Activated CD4-positive, CD25-positive, alpha-beta regulatory T cell treated with anti-CD3 and anti-CD28 coated beads, Interleukin-2, amount 50 U/mL, for 72 hours (primary cell): ENCODE measurements around the gene P2RY13.

Source experiments
- DNase-seq: peaks from one replicate; pipeline ENCODE4 v3.0.0; 2021

Gene P2RY13

GRCh38 chr3:151319628-151320027, 9.7 kb downstream of the P2RY13 start:
- DNase-seq, result no peak

- no peak for DNase-seq
These were observed 10.4 kb downstream of the P2RY13 start for GRCh38 chr3:151318991-151319390.

- no peak for DNase-seq
These were observed 11.0 kb downstream of the P2RY13 start for GRCh38 chr3:151318313-151318712.

DNA sequence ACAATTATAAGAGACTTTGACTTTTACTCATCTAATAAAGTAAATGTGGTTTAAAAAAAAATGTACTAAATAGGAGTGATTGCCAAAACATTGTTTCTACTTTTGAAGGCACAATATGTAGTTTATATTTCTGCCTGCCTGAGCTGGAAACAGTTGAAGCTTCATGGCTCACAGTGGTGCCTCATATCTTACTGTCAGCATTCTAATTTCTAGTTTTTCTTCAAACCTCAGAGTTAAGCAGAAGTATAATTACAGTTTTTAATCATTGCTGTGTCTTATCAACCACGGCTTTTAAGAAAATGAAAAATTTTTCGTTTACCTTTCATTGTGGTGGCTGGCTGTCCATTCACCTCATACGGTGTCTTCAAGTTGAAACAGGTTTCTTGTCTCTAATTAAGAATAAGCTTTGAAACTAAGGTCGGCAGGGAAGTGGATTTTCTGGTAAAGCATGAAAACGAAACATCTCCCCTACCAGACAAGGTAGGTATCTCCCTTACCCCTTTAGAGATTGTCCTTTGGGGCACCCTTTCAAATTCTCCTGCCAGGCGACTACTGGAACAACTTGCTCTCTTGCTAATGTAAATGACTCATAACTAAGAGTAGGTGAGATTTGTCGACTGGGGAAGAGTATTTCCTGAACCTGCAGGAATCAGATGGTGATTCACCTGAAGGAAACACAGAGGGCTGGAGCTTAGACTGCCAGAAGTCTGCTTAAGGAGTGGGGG, 12.9 kb downstream of the P2RY13 start, which contains the start of gene GPR87:
Gene GPR87, minus strand, starts transcription at position 554 of the 725 bp plus-strand sequence. CDS start 16,720 bp downstream, outside the sequence.
- no peak for DNase-seq

DNA sequence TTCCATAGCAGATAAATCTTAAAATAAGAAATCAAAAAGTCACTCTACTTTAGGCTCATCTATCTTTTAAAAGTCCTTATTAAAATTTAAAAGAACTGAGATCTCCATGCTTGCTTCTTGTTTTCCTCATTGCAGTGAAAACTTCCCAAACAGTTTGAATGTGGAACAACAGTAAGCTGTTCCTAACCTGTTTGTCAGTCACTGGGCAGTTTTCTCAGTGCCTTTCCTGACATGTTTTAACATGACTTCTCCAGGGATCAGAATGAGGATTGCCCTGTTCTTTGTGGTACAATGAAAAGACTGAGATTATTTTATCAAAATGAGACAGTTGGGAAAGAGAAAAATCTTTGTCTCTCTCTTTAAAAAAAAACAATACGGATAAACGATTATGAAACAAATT, 13.5 kb downstream of the P2RY13 start:
- no peak for DNase-seq

GRCh38 chr3:151315136-151315535, 14.2 kb downstream of the P2RY13 start:
- no peak for DNase-seq

- DNase-seq, result no peak
These were observed 14.8 kb downstream of the P2RY13 start for GRCh38 chr3:151314593-151314992.

GRCh38 chr3:151314137-151314536, 15.2 kb downstream of the P2RY13 start:
- no peak for DNase-seq

- DNase-seq, result no peak
These were observed 16.4 kb downstream of the P2RY13 start for GRCh38 chr3:151312972-151313371.

DNA sequence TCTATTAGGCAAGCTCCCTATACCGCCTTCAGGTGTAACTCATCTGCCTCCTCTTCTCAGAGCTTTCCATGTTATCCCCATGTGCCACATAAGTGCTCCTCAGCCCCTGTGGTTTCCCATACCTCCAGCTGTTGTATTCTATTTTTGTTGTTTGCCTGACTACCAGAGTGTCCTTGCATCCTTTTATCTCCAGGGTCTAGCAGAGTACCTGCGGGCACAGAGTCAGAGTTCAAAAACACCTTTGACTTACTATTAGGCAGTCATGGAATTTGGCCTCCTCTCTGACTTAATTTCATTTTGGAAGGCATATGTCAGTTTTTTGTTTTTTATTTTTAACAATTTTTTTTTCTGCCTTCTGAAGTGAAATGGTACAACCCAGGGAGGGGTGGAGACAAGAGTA, 19.8 kb downstream of the P2RY13 start:
- no peak for DNase-seq

DNA sequence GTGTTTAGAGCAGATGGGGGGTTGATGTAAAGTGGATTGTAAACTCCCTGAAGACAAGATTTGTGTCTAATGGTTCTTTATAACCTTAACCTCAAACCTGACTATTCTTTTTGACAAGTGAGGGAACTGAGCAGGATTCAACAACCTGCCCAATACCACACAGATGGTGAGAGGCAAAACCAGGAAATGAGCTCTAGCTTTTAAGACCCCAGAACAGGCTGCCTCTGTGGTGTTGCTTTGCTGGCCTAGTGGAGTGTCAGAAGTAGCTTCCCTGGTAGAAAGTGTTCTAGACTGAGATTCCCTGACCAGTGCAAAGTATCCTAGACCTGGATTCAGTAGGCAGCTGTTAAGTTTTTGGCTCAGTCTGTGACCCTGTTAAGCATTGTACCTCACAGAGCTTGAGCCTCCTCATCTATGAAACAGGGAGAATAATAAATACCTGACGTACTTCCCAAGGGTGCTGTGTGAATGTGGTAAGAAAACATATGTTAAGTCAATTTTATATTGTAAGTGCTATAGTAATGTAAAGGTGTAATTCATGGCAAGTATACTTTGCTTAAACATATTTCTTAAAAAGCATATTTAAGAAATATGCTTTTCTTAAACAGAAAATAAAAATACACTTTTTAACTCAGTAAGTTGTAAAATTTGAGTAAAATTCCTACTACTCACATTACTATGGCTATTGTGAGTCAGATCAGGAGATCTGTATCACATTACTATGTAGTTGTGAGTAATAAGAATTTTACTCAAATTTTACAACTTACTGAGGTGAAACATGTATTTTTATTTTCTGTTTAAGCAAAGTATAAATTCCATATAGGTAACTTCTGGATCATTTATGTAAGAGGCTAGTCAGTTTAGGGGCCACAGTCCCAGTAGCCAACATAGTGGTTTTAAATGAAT, 21.5 kb downstream of the P2RY13 start:
- no peak for DNase-seq

DNA sequence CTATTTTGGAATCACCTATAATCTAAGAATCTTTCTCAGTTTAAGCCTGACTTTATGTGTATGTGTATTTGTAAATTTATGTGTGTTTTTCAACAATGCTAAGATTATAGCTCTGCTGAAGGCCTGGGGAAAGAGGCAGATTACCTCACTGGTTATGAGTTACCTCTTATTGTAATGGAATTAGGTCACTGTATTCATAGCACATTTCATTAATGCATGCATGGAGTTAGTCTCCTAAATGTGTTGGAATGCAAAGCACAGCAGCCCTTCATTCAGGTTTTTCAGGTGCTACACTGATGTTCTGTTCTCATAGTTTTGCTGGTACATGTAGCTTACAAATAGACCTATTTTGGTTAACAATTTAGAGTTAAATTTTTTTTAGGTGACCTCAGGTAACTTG, 22.2 kb downstream of the P2RY13 start:
- no peak for DNase-seq

- no peak for DNase-seq
These were observed 23.1 kb downstream of the P2RY13 start for GRCh38 chr3:151306168-151306810.

DNA sequence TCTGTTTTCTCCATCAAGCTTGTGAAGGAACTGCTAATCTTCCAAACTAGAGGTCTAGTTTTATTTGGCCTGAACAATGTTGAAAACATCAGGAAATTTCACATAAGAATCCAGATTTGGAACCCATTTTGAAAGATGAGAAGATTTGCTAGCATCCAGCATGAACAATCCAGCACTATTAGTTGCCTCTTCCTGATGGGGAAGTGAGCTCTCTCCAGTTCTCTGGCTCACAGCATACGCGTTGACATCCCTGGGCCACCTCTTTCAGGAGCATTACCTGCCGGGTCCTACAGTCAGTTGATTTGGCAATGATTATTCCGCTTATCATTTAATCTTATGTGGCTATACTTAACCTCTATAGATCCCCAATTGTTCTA, 23.6 kb downstream of the P2RY13 start:
- DNase-seq, result no peak

DNA sequence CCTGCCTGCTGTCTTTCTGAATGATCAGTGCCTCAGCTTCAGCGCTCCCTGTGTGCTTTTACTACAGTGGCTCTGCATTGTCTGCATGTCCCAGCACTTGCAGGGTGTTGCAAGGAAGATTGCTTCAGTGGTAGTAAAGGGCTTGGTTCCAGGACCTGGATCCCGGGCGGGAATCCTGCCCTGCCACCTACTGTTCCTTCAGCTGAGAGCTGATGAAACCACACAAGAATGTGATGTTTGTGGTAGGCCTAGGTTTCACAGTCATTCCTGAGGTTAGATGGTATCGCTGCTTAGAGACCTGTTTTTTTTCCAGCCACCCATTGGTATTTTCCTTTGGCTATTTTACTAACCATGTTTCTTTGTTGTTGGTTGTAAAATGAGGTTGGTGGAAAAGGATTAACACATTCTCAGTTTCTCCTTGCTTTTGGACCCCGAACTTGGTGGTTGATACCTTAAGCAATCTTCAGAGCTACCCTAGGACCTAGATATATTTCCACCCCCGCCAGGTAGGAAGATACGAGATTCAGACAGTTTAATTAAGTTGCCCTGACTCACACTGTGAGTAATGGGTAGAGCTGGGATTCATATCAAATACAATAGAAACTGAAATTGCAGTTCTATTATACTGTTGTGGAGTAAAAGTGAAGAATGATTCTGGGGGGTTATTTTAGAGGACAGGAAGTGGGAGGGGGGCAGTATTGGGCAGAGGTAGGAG, 24.1 kb downstream of the P2RY13 start:
- DNase-seq, result no peak

DNA sequence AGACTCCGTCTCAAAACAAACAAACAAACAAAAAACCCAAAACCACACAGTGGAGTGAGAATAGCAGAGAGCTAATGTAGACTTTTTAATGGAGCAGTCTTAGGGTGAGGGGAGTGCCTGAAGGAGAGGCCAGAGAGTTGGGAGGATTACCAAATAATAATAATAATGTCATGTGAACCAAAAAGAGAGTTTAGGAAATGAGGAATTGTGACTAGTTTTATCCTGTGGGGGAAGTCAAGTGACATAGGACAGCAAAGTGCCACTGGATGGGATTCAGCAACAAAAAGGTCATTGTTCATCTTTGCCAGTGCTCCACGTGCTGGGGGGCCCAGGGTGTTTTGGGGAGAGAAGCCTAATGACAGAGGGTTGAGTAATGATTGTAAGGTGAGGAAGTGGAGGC, 25.6 kb downstream of the P2RY13 start:
- DNase-seq, result no peak

- no peak for DNase-seq
These were observed 27.6 kb downstream of the P2RY13 start for GRCh38 chr3:151301787-151302186.

- DNase-seq, result no peak
These were observed 28.8 kb downstream of the P2RY13 start for GRCh38 chr3:151300539-151300938.

- no peak for DNase-seq
These were observed 30.3 kb downstream of the P2RY13 start for GRCh38 chr3:151299006-151299405.

DNA sequence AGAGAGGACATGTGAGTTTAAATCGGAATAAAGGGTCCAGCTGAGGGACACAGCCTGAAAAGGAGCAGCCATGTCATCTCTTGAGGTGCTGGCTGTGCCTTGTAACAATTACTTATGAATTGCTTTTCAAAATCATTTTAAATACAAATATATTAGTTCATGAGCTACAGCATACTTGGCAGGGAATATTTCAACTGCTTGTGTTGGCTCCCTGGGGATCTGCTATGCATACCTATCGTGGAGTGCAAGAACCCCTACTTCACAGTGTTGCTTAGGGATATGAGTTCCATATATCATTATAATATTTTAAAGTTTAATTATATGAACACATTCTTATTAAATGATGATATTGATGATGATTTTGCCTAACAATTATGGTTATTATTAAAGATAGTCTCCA, 31.9 kb downstream of the P2RY13 start:
- DNase-seq, result no peak

DNA sequence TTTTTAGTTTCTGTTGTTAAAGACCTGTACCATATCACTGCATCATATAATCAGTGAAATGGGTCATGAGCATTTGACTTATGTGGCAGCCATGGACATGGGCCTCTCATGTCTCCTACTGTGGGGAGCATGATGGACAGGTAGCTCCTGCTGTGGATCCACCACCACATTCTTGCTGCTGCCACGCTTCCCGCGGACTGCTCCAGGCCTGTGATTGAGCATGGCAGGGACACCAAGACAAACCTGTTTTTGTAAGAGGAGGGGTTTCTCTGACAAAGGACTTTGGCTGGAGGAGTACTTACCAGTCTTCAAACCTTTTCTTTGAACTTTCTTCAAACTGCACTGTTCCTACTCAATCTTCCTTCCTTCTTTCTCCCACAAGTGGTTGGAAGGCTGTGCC, 33.1 kb downstream of the P2RY13 start:
- DNase-seq, result no peak

DNA sequence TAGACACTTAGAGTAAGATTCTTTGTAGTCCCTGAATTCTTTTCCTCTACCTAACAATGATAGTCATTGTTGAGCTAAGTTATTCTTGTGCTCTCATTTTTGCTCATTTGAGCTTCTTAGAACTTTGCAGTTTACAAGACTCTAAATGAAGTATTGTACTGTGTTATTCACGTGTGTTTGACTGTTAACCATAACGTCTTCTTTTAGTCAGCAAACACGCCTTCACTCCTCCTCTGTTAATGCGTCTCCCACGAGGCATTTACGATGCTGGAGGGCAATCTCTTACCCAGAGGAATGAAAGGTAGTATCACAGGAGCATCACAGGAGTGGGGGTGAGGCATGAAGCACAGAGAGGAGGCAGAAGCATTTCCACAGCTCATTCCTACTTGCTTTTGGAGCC, 36.2 kb downstream of the P2RY13 start:
- DNase-seq, result no peak

GRCh38 chr3:151290673-151291072, 38.7 kb downstream of the P2RY13 start:
- DNase-seq, result no peak
